DMS79 treated with DMSO at 0.1 percent for 48 hours (cell line): Measurements from ENCODE around the gene CCDC188.
A peak's percentile ranks its signal among the peaks of the same experiment; 100 is the strongest.

Experiments
- DNase-seq: peaks from one replicate; lab custom pipeline; 2025; lab: John Stamatoyannopoulos, UW

The CCDC188 gene

GRCh38 chr22:20132686-20133246 is 18.1 kb downstream of the CCDC188 start:
- no peak for DNase-seq

- no peak for DNase-seq
These were observed 18.8 kb downstream of the CCDC188 start for GRCh38 chr22:20131859-20132685.

GRCh38 chr22:20131597-20131858 is 19.3 kb downstream of the CCDC188 start, which contains the start of gene ZDHHC8:
Gene ZDHHC8, plus strand, starts transcription at chr22:20131804. Its CDS starts 144 bp downstream, at chr22:20131948.
- DNase-seq: no peak

DNA sequence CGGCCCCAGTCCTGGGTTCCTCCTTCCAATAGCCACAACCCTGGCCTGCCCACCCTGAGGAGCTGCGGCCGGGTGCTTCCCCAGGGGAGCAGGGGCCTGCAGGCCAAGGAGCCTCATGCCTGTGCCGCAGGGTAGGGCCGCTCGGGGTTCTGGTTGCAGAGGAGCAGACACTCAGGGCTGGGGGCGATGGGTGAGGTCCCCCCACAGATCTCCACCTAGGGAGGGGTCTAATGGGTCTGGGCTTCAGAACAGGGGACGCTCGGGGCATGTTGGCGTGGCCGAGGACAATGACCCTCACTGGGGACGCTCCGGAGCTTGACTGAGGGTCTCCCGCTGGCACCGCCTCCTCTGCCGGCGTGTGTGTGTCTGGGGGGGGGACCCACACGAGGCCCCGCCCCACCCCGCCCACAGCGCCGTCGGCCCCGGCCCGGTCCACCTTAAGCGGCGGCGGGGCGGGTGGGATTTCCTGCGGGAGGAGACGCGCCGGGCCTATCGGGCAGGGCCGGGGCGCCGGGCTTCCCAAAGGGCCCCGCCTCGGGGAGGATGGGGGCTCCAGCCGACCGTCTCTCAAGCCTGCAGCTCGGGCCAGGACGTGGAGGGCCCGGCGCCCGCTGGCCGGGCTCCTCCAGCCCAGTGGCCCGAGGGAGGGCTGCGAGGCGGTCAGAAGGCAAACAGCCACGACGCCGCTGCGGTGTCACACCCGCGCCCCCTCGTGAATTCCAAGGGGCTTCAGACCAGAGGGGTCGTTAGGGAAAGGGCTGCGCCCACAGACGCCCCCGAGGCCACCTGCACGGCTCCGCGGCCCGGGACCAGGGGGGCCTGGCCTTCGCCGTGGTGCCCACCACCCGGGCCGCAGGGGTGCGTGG is 19.9 kb downstream of the CCDC188 start:
- no peak for DNase-seq

GRCh38 chr22:20130319-20130718 is 20.5 kb downstream of the CCDC188 start:
- DNase-seq: peak; percentile 2

DNA sequence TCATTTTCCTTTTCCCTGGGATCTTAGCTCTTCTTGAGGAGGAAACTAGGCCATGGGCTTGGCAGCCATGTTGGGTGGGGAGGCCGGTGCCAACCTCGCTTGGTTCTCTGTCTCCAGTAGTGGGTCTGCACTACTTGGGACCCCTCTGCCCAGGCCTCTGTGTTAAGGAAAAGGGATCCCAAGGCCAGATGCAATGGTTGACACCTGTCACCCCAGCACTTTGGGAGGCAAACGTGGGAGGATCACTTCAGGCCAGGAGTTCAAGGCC is 21.2 kb downstream of the CCDC188 start:
- no peak for DNase-seq

GRCh38 chr22:20128902-20129746 is 21.7 kb downstream of the CCDC188 start:
- no peak for DNase-seq

DNA sequence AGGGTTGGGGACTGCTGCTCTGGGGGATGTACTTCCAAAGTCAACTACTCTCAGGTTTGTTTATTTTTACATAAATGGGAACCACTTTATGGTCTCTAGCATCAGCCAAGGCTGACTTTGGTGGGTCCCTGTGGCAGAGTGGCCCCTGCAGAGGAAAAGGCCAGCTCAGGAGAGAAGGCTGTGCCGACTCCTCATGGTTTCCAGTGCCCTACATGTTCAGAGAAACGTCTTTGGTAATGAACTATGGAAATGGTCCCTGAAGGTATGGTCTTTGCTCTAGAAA is 22.3 kb downstream of the CCDC188 start:
- no peak for DNase-seq

DNA sequence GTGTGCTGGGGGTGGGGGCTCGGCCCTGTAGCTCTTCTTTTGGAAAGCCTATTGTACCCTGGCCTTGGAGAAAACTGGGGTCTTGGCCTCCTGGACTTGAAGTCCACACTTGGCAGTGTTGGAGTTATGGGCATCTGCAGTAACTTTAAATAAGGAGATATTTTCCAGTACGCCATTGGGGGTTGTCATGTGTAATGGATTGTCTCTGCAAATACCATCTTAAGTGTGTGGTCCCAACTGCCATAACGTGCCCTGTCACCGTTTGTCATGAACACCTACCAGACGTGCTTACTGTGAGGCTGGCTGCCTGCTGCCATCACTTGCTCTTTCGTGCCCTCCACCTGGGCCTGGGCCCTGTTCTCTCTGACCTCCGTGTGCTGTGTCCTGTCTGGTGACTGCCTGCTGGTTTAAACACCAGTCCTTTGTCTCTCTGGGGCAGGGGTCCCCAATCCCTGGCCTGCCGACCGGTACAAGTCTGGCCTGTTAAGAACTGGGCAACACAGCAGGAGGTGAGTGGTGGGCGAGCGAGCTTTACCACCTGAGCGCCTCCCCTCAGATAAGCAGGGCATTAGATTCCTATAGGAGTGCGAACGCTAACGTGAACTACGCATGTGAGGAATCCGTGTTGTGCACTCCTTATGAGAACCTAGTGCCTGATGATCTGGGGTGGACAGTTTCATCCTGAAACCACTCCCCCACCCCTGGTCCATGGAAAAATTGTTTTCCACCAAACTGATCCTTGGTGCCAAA is 22.8 kb downstream of the CCDC188 start:
- DNase-seq: no peak

DNA sequence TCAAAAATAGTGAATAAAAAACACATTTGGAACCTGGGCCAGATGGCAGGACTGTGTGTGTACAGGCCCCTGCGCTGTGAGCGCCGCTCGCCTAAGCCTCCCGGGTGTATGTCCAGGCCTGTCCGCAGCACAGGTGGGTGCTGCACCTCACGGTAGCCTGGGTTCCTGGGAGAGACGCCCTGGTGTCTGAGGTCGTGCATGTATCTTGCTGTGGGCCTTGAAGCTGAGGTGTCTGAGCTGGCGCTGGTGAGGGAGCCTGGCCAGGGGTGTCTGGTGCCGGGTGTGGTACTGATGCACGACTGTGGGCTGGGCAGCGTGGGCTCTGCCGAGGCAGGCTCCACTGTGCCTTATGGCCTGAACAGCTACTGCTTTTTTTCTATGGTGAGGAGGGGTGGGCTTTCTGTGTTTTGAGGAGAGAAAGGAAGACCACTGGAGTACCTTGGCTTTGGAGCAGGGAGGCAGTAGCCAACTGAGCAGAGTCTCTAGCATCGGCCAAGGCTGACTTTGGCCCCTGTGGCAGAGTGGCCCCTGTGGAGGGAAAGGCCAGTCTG is 23.5 kb downstream of the CCDC188 start:
- DNase-seq: no peak

- DNase-seq: no peak
These were observed 24.4 kb downstream of the CCDC188 start for GRCh38 chr22:20126284-20127029.

DNA sequence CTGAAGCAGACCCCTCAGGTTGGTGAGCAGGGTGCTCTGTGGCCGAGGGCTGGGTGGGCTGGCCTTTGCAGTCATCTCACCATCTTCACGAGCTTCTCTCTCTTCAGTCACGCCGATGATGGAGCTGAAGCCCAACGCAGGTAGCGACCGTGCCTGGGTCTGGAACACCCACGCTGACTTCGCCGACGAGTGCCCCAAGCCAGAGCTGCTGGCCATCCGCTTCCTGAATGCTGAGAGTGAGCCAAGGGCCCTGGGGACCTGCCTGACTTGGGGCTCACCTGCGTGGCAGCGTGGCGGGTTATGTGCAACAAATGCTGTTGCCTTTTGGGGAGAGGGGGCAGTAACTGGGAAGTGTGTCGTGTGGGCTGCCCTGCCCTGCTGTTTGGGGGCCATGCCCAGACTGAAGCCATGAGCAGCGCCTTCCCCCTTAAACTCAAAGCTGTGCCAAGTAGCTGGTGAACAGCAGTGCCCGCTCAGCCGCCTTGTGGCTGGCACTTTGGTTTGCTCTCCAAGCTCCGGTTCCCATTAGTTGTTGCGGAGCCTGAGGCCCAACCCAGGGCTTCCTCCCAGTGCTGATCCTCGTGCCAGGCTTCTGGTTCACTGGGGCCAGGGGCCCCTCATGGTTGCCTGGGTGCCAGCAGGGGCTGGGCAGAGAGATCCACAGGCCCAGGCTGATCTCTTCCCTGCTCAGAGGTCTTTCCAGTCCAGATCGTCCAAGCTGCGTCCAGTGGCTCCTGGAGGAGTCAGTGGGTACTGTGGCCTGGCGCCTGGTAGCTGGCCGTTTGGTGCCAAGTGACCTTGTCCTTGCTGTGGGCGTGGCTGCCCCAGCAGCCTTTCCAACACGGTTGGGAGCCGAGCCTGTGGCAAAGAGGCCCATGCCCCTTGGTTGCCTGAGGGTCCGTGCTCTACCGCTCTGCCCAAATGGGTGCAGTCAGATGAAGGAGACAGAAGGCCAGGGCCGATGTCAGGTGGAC is 25.4 kb downstream of the CCDC188 start:
- DNase-seq: no peak

DNA sequence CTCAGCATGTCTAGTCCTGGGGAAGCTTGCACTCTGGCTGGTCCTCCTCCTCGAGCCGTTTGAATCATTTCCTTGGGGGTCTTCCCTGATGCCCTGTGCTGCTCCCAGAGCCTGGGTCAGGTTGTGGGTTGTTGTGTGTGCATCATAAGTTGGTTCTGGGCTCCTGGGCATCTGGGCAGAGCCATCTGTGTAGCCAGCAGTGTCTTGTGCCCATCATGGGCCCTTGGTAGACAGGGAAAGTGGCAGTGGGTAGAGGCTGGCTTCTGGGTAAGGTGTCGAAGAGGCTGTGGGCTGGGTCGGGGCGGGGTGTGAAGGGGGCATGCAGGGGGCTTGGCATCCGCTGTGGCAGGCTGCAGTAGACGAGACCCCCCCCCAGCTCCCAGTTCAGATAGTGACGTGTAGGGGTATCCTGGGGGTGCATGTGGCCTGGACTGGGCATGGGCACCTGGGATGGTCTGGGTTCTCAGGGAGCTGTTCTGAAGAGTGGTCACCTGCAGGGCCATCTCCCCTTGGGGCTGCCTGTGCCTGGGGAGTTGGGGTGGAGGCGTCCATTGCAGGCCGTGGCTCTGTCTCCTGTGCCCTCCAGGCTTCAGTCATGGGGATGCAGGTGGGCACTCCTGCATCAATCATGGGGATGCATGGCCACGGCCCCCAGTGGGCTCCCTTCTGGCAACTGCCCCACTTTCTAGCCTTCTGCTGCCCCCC is 26.6 kb downstream of the CCDC188 start:
- DNase-seq: no peak

GRCh38 chr22:20123366-20124082 is 27.3 kb downstream of the CCDC188 start:
- no peak for DNase-seq

DNA sequence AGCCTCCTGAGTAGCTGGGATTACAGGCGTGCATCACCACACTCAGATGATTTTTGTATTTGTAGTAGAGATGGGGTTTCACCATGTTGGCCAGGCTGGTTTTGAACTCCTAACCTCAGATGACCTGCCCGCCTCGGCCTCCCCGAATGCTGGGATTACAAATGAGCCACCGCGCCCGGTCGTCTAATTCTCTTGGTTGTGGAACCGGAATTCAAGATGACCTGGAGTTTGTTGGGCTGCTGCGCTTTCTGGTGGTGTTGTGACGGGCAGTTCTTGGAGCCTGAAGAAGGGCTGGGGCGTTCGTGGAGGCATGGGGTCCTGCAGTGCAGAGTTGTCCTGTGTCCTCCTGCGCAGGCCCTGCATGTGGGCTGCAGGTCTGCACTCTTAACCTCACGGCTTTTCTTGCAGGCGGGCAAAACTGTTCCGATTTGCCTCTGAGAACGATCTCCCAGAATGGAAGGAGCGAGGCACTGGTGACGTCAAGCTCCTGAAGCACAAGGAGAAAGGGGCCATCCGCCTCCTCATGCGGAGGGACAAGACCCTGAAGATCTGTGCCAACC is 28.9 kb downstream of the CCDC188 start:
- DNase-seq: no peak

GRCh38 chr22:20118300-20119020 is 32.4 kb downstream of the CCDC188 start:
- no peak for DNase-seq

DNA sequence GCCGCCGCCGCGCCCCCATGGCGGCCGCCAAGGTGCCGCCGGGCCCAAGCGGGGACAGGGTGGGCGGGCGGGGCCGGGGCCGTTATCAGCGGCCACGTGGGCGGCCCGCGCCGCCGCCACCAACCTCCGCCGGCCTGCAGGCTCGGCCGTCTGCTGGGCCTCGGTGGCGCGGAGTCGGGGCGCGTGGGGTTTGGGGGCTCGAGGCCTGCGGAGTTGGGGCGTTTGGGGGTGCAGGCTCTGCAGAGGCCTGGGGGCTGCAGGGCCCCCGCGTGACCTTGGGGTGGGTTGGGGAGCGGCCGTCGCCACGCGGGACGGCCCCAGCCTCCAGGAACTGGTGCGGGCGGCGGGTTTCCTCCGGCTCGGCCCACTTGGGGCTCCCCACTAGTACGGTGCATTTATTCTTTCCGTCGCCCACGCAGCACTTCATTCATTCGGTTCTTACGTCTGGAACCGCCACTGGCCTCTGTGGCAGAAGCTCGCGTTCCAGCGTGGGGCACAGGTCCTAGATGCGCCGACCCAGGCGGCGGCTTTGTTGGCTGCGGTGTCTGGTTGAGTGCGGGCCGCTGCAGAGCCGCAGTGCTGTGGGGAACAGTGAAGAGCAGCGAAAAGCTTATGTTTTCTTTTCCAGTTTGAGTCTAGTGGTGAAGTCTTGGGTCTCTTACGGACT is 33.1 kb downstream of the CCDC188 start:
- DNase-seq: no peak
